Activated CD4-positive, CD25-positive, alpha-beta regulatory T cell treated with anti-CD3 and anti-CD28 coated beads, Interleukin-2, amount 50 U/mL, for 16 hours (primary cell): ENCODE results near the gene PTPN1.
"Not testable (repeated sequence)": the region's sequence is repeated elsewhere in the genome, so short reads cannot be mapped to it uniquely, and the experiment has no call there.

Experiments used
- DNase-seq: peaks from one replicate; pipeline ENCODE4 v3.0.0-alpha.2; 2020; ENCODE audit warnings: low read depth, low spot score

The PTPN1 gene

DNA sequence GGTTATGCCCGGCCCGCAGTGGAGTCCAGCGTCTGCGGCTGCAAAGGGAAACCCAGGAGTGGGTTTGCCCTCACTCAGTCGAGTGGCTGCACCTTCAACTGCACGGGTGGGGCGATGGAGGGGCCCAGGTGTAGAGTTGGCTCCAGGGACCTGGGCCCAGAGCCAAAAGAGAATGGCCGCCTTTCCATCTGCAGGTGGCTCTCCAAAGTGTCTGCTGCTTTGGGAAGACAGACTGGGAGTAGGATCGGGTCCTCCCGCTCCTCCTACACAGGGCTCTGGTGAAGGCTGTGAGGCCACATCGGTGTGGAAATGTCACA is 80.1 kb downstream of the PTPN1 start:
- no peak for DNase-seq

DNA sequence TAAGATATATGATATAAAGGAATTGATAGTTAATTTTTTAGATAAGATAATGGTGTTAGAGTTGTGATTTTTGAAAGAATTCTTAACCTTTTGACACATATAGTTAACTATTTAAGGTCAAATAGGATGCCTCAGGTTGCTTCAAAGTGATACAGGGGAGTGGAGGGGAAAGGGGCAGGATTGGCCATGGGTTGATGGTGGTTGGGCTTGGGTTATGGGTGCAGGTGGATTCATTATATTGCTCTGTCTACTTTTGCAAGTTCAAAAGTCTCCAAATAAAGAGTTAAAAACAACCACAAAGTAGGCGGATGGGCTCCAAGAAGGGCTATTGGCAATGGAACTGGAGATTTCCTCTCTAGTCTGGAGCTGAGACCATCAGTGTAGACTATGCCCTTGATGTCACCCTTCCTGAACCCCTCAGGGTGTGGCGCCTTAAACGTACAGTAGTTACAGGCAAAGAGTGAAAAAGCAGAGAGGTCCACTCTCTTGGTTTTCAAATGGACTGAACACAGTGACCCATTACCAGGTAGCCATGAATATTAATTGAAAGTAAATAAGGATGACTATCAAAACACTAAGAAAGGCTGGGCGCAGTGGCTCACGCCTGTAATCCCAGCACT is 81.2 kb downstream of the PTPN1 start:
- no peak for DNase-seq

DNA sequence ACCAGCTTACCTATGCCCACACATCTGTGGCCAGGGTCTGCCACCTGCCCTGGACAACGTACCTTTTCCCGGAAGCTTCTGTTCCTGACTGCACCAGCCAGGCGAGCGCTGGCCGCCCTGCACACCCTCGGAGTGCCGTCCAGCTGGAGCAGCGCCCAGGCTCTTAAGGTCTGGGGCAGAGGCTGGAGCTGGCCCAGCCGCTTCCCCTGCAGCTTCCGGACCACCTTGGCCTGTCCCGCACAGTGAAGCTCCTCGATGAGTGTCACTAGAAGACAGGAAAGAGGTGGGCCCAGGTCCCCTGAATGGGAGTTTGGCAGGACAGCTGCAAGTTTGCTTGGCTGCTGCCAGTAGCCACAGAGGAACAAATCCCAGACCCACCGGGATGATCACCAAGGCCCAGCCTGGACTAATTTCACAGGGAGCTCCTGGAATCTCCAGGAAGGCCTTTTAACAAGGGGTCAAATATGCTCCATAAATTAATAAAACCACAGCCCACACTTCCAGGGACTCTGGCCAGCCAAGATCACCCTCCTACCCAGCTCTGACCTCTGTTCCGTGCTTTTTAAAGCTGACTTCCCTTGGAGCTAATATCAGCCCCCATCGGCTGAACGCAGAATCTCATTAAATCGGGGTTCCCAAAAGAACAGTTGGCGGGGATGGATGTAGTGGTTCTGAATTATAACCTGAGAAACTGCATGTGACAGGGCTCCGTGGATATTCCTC is 82.3 kb downstream of the PTPN1 start:
- DNase-seq, result no peak

DNA sequence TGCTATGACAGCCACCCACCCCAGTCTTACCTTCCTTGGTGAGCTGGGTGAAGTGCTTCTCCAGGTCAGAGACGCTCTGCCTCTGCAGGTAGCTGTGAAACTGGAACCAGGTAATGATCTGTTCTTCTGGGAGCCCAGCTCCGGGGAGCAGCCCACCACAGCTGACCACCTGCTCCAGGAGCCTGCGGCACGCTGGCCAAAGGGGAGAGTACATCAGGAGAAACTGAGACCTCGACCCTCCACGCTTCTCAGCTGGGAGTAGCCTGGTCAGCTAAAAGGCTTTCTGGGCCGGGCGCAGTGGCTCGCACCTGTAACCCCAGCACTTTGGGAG is 82.8 kb downstream of the PTPN1 start:
- DNase-seq, result no peak

DNA sequence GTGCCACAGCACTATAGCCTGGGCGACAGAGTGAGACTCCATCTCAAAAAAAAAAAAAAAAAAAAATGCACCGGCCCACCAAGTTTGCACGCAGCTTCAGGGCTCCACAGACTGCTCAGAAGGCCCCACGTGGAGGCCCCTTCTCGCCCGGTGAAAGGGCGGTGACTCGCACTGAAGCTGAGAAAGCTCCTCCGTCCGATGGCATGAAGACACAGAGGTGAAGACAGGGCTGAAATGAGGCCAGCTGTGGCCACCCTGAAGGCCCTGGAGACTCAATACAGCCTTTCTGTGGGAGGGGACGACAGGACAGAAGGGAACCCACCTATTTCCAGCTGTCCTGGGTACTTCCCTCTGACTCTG is 84.0 kb downstream of the PTPN1 start:
- no peak for DNase-seq

DNA sequence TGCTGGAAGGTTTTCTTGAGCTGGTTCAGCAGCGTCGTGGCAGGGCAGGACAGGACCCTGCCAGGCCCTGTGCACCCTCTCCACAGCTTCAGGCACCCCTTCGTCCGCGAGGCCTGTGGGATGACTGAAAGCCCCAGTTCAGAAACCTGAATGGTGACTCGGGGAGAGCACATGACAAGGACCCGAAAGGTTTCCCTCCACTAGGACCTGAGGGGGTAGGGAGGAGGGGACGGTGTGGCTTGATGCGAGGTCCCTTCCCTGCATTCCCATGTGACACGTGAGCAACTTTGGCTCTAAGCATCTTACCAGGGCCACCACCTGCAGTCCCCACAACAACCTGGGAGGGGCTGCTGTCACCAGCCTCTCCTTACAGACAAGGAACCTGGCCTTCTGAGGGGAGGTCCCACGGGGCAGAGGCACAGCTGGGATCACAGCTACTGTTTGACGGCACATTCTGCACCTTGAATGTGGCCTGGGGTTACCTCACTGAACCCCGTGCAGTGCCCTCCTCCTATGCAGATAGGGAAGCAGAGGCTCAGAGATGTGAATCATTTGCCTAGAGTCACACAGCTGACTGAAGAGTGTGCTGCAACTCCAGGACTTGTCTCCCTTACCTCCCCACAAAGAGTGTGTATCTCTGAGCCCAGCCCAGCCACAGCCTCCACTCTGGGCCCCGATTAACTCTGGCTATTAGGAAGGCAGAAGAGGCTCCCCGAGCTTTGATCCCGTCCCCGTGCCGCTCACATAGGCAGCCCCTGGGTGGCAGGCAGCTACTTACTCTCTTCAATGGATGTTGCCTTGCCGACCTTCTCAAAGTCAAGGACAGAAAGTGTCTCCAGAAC is 84.6 kb downstream of the PTPN1 start:
- no peak for DNase-seq

DNA sequence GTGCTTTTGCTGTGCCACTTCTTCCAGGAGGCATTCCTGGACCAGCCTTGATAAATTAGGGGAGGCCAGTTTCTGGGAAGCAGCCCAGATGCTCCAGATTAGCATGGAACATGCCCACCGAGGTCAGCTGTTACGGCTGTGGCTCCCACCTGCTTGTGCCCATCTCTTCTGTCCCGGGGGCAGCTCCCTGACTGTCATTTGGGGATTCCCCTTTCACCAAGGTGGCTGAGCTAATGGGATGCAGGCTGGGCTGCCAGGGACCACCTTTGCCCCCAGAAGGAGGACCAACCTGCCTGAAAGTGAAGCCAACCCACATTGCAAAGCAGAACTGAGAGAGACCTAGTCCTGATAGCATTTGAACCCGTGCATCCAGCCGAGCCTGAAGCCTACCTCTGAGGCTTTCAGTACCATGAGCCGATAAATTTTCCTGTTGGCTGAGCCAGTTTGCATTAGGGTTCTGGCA is 85.3 kb downstream of the PTPN1 start:
- no peak for DNase-seq

DNA sequence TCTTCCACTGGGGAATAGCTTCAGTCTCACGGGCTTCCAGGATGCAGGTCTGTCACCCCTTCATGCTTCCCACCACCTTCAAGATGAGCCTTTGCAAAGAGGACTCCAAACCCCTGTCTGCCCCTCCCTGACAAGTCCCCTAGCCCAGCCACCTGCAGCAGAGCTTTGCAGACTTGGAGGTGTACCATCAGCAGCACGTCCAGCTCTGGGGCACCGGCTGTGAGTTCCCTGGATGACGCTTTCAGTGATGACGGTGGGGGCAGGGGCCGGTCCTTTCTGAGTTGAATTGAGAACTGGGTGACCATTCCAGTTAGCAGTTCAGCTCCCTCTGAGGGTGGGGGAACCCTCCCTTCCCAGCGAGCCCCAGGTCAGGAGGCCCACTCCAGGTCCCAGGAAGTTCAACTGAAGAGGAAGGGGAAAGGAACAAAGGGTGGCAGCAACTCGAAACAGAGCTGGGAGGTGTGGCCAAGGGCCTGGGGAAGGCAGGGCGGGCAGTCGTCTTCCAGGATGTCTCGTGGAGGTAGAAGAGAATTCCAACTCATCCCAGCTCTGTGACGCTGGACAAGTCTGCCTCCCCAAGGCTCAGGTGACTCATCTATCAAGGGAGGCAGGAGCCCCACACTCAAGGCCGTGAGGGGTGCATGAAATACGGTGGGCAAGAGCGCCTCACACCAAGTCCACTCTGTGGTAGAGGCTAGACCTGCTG is 86.0 kb downstream of the PTPN1 start:
- no peak for DNase-seq

DNA sequence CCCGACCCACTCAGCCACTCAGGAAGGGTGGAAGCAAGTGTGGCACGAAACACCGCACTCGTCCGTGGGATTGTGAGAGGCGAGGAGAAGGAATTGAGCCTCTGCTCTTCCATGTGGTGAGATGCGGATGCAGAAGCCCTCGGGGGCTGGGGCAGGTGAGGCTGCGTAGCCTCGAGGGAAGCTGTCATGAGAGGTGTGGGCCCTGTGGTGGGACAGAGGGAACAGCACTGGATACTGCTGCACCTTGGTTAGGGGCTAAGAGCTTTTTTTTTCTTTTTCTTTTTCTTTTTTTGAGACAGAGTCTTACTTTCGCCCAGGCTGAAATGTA is 86.5 kb downstream of the PTPN1 start:
- no peak for DNase-seq

DNA sequence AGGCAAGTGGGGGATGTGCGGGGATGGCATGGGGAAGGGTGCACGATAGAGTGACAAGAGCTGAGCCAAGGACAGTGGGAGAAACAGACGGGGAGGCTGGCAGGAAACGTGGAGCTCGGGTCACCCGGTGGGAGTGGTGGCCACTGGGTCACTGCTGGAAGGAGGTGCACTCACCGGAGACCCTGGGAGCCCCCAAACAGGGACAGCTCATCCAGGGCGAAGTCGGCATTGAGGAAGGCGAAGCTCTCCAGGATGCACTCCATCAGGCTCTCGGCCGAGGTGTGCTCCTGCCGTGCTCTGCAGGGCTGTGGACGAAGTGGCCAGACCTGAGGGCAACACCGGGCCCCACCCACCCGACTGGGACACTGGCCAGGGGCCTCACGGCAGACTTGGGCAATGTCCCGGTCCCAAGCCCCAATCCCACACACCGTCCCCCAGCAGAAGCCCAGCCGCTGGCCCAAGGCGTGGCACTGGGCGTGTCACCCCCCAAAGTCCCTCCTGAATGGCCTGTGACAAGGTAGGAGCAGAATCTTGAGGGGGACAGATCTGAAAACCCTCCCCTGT is 87.3 kb downstream of the PTPN1 start:
- DNase-seq, result no peak

DNA sequence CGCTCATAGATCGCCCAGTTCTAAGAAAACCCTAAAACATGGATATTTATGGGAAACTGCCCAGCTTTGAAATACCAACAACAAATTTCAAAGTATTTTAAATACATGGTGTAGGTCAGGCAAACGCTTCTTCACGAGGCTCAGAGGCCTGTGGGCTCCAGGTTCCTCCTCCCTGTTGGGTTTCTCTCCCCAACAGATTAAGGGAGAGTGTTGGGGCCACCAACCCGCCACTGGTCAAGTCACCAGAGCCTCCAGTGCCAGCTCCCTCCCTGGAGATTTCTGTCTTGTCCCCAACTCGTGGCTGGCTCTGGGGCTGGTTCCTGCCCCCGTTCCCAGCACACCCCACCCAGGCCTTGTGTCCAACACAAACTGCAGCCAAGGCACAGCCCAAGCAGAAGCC is 87.9 kb downstream of the PTPN1 start:
- no peak for DNase-seq

DNA sequence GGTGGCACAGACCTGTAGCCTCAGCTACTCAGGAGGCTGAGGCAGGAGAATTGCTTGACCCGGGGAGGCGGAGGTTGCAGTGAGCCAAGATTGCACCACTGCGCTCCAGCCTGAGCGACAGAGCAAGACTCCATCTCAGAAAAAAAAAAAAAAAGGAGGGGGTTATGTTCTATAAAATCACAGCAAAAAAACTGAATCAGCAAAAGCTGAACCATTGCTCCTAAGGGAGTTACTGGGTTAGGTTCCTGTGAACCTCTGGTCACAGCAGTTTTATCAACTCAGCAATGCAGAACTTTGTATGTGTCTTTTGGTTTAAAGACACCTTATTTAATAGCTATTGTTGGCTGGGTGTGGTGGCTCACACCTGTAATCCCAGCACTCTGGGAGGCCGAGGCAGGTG is 88.6 kb downstream of the PTPN1 start:
- not testable (repeated sequence) for DNase-seq

DNA sequence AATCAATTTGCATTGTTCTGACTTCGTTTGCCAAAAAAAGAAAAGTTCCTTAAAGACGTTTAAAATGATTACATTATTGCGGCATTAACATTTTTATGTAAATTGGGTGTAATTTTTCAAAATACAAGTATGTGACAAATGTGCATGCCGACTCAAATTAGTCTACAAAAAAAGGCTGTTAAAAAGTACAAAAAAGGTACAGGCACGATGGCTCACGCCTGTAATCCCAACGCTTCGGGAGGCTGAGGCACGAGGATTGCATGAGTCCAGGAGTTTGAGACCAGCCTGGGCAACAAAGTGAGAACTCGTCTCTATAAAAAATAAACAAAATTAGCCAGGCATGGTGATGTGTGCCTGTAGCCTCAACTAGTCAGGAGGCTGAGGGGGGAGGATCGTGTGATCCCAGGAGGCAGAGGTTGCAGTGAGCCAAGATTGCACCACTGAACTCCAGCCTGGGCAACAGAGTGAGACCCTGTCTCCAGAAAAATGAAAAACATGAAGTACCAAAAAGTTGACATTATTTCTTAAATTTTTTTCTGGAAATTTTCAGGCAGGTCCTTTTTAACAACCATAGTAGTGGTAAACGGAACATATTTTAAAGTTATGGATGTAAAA is 90.2 kb downstream of the PTPN1 start:
- DNase-seq, result no peak

DNA sequence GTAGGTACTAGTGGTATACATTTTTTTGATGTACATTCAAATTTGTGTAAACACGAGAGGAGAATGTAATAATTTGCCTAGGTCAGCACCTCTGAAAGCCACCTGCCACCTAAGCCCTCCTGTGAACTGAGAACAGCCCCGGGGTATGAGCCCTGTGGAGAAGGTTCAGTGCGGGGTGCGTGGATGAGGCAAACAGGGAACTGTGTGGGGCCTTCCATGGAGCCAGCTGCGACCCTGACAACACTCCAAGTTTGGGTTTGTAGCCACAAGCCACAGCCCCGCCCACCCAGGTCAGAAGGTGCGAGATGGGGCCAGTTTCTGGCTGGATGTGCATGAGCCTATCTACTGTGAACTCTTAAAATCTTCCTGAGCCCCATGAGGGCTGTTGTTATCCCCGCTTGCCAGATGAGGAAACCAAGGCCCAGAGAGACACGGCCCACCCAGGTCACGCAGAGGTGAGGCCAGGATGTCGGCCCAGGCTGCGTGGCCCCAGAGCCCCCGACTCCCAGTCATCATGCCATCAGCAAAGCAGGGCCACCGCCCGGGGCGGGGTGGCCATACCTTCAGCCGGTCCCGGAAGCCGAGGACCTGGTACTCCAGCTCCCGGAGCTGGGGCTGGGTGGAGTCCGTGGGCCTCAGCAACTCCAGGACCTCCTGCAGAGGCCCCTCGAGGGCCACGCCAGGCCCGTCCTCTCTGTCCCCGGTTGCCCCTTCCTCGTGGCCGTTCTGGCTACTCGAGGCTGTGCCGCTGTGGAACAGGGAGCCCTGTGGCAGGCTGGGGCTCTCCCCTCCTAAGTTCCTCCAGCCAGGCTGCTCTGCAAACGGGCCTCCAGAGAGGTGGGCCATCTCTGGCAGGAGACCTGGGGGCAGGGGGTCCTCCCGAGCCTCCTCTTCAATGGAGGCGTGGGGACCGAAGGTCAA is 91.6 kb downstream of the PTPN1 start:
- no peak for DNase-seq

DNA sequence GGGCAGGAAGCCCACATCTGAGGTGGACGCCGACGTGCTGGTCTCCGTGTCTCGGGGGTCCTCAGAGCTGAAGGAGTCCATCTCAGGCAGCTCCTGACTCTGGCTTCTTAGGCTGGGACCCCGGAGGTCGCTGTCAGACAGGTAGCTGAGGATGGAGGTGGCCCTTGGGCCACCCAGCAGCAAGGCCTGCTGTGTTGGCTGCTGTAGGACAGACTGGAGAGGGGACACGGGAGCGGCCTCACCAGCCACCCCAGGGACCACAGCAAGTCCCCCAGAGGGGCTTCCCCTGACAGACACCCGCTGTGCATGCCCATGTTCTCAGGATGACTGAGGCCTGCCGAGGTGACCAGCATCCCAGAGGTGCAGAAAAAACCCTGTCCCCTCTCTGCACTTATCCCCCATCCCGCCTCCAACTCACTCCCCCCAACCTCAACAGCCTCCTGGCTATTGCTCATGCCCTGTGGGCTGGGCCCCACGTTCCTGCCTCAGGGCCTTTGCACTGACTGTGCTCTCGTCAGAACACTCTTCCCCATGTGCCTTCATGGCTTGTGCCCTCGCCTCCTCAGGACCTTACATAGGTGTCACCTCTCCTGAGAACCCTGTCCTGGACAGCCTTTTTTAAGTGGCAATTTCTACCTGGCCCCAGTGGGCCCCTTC is 92.4 kb downstream of the PTPN1 start:
- no peak for DNase-seq

DNA sequence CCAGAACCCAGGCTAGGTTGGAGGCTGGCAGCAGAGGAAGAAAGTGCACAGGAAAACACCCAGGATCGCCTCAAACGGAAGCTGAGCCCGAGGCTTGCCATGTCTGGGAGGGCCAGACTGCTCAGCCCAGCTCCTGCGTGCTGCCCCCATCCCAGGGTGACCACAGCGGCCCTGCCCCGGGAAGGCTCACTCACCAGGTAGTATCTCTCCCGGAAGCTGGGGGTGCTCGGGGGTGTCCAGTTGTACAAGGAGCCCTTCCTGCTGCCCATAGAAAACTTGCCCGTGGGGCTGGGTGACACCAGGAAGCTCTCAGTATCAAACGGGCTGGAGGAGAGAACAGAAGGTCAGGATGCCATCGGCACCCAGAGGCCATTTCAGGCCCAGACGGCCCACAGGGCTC is 94.3 kb downstream of the PTPN1 start:
- DNase-seq, result no peak

DNA sequence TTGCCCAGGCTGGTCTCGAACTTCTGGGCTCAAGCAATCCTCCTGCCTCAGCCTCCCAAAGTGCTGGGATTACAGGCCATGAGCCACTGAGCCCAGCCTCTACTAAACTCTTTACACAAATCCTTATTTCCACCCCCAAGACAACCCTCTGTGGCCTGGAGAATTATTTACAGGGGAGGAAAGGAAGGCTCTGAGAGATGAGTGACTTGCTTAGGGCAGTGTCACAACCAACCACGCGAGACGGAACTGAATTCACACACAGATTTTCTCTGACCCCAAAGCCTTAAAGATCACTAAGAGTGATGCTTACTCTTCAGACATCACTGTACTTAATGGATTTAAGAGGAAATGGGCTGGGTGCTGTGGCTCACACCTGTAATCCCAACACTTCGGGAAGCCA is 95.0 kb downstream of the PTPN1 start:
- no peak for DNase-seq

DNA sequence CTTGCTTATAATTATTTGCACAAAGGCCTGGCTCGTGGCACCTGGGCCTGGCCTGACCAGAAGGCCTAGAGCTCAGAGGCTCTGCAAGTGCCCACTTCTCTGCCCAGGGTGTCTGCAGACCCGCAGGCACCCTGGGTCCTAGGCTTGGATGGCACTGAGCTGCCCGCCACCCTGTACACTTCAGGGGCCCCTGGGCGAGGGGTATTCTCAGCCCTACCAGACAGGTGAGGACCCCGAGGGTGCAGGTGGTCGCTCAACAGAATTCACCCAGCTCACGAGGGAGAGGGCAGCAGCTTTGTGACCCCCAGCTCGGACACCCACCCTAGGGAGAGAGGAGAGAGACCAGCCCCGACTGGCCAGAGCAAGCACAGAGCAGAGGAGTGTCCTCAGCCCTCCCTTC is 97.3 kb downstream of the PTPN1 start:
- DNase-seq, result no peak

DNA sequence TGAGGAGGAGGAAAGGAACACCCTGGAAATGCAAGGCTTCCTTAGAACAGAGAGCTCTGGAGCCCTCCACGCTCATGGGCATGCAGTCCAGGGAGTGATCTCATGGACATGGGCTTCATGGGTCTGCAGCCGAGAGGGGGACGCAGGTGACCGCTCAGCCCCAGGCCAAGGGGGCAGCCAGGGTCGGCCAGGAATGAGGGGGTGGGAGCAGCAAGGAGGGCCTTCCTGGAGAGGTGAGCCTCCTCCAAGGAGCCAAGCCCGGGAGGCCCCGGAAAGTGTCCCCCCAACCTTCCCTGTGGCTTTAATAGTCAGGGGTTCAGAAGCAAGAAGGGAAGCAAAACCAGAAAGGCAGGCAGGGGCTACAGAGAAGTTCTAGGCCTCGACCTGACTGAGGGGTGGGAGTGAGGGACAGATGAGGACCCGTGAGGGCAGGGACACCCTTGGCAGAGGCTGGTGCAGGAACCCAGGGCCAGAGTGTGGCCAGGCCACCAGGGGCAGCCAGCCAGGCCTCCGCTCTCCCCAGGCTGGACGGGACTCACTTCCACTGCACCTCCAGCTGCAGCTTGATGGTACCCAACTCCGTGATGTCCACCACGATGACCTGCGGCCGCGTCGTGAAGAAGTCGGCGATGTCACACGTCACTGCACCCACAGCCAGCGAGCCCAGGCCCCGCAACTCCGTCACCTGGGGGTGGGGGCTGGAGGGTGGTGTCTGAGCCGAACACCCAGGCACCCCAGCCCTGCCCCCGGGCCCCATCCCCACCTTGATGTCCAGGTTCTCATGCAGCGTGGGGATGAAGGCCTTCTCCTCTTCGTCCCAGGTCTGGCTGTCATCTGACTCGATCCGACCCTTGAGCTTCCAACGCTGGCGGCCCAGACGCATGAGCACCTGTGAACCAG is 97.9 kb downstream of the PTPN1 start:
- DNase-seq, result no peak
